Measurements from ENCODE around the gene RADIL. TPM values are rescaled to one million over a fixed set of nuclear protein-coding genes. Genes with fewer than 3 reads are reported as not detected.
A peak's percentile ranks its signal among the peaks of the same experiment; 100 is the strongest.

Gene RADIL
- total RNA-seq, 2 experiments from 2014 or later, result 0.50 to 0.82 TPM

DNA sequence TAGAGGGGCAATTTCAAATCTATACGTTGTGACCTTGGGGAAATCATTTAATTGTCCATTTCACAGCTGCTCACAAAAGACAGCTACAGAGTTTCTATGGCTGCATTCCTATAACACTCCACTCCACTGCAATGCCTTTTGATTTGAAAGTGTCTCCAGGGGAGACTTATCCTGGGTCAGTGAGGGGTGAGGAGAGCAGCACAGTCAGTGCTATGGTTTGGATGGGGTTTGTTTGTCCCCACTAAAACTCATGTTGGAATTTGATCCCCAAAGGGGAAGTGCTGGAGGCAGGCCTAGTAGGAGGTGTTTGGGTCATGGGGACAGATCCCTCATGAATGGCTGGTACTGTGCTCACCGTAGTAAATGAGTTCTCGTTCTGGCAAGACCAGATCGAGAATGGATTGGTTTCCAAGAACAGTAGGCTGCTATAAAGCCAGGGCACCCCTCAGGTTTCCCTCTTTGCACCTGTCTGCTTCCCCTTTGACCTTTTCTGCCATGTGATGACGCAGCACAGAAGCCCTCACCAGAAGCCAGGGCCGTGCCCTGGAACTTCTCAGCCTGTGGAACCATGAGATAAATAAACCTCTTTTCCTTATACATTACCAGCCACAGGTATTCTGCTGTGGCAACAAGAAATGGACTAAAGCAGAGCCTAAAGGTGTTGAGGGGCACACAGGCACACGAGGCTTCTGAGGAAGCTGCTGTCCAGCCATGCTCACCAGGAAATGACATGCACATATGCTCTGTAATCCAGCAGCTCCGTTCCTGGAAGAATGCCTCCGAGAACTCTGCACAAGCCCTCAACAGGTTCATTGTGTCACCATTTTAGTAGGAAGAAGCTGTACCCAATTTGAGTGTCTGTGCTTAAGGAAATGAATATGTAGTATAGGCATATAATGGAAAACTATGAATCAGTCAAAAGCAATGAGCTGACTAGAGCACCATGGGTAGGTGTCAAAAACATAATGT, 16.7 kb downstream of the RADIL start:
- CTCF ChIA-PET, result interaction anchor here (2.8 kb wide), 1 partner anchor 16 kb away, joined by 11 read pairs; the partner anchor contains the start of gene RADIL

GRCh38 chr7:4862156-4862555, 21.4 kb downstream of the RADIL start:
- ChIA-PET POLR2A (no interaction called here), CTCF (interaction anchor here (1.1 to 2.0 kb wide), 2 partner anchors 21 to 32 kb away, joined by 3 to 4 read pairs; partner anchors contain the start of gene RADIL)
- Mint-ChIP-seq H3K36me3 (ENCODE audit: low read depth) (no peaks in the 10 kb centered on the region), H3K4me3 (peak overlapping the region; percentile 48), H3K9me3 (ENCODE audit: insufficient read depth) (no peaks in the 10 kb centered on the region), H3K4me1 (ENCODE audit: low read depth) (peaks cover 7% of the 10 kb centered on the region), H3K27me3 (ENCODE audit: low read depth) (peaks cover 60% of the 10 kb centered on the region), H3K27ac (no peak overlapping the region)
- DNase-seq (no peak), ATAC-seq (no peak)

More for the DNA sequence above, 16.7 kb downstream of the RADIL start:
- ATAC-seq (no peak), DNase-seq (no peak)
- no peak overlapping the region for H3K27ac Mint-ChIP-seq
- H3K36me3 Mint-ChIP-seq (ENCODE audit: low read depth), result no peaks in the 10 kb centered on the region
- H3K27me3 Mint-ChIP-seq (ENCODE audit: low read depth), result peaks cover 39% of the 10 kb centered on the region
- peaks cover 15% of the 10 kb centered on the region for H3K4me1 Mint-ChIP-seq (ENCODE audit: low read depth)
- H3K9me3 Mint-ChIP-seq (ENCODE audit: insufficient read depth), result no peaks in the 10 kb centered on the region
- H3K4me3 Mint-ChIP-seq, result no peak overlapping the region
- POLR2A ChIA-PET, result no interaction called here

GRCh38 chr7:4861673-4862072, 21.8 kb downstream of the RADIL start, which contains the start of gene PAPOLB:
PAPOLB (minus strand) TSS chr7:4862030; CDS start chr7:4861810, 220 bp downstream.
- CTCF ChIA-PET, result interaction anchor here (1.1 kb wide), 1 partner anchor 21 kb away, joined by 3 read pairs; the partner anchor contains the start of gene RADIL
- Mint-ChIP-seq H3K36me3 (ENCODE audit: low read depth) (no peaks in the 10 kb centered on the region), H3K27ac (peak within 1 kb of the TSS; percentile 12), H3K9me3 (ENCODE audit: insufficient read depth) (no peaks in the 10 kb centered on the region), H3K4me1 (ENCODE audit: low read depth) (peaks cover 7% of the 10 kb centered on the region), H3K4me3 (peak within 1 kb of the TSS; percentile 48), H3K27me3 (ENCODE audit: low read depth) (peaks cover 64% of the 10 kb centered on the region)
- ATAC-seq (peak; percentile 76), DNase-seq (peak; percentile 56)
- POLR2A ChIA-PET, result no interaction called here

- H3K27ac Mint-ChIP-seq, result peak overlapping the region; percentile 12
- peaks cover 61% of the 10 kb centered on the region for H3K27me3 Mint-ChIP-seq (ENCODE audit: low read depth)
- CTCF ChIA-PET, result no interaction called here
Measured at GRCh38 chr7:4861227-4861626, 22.3 kb downstream of the RADIL start.

DNA sequence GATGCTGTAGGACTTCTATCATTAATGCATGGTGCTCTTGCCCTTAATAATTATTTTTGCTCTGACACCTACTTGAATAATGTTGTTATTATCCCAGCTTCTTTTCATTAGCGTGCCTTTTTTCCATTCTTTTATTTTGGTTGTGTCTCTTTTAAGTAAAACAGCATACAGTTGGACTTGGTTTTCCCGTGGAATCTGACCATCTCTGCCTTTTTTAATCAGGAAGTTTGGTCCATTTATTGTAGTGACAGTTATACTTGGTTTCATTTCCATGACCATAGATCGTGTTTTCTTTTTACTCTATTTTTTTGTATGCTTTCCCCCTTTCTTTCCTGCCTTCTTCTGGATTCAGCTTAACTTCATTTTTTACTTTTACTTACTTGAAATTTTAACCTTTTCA, 26.3 kb downstream of the RADIL start:
- Mint-ChIP-seq H3K4me1 (ENCODE audit: low read depth) (peaks cover 10% of the 10 kb centered on the region), H3K9me3 (ENCODE audit: insufficient read depth) (no peaks in the 10 kb centered on the region)
- CTCF ChIA-PET, result interaction anchor here (1.9 kb wide), 1 partner anchor 26 kb away, joined by 7 read pairs; the partner anchor contains the start of gene RADIL

More at GRCh38 chr7:4861227-4861626, 22.3 kb downstream of the RADIL start:
- no peaks in the 10 kb centered on the region for H3K36me3 Mint-ChIP-seq (ENCODE audit: low read depth)
- H3K4me3 Mint-ChIP-seq, result peak overlapping the region; percentile 48
- no peak for ATAC-seq
- POLR2A ChIA-PET, result no interaction called here
- DNase-seq, result no peak
- H3K4me1 Mint-ChIP-seq (ENCODE audit: low read depth), result peaks cover 7% of the 10 kb centered on the region
- H3K9me3 Mint-ChIP-seq (ENCODE audit: insufficient read depth), result no peaks in the 10 kb centered on the region

DNA sequence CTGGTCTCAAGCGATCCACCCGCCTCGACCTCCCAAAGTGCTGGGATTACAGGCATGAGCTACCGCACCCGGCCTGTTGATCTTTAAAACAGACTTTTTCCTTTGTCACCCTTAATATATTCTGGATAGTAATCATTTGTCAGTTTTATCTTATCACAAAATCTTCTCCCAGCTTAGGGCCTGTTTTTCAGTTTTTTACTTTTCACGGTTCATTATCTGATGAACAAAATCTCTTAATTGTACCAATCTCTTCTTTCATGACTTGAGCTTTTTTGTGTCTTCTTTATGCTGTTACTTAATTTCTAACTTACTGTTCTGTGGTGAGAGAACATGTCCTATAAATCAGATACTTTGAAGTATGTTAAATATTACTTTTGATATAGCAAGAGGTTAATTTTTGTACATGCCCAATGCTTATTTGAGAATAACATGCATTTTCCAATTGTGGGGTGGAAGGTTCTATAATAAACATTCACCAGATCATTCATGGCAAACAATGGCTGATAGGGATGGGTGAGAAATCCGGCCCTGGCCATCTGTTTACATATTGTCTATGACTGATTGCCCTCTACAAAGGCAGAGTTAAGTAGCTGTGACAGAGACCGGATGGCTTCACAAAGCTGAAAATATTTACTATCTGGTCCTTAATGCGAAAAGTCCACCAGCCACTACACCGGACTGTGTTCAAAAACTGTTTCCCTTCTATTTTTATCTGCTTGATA, 27.0 kb downstream of the RADIL start:
- ChIA-PET CTCF (interaction anchor here (1.9 kb wide), 1 partner anchor 27 kb away, joined by 7 read pairs; the partner anchor contains the start of gene RADIL), POLR2A (no interaction called here)
- Mint-ChIP-seq H3K4me3 (no peak overlapping the region), H3K9me3 (ENCODE audit: insufficient read depth) (no peaks in the 10 kb centered on the region), H3K27me3 (ENCODE audit: low read depth) (peaks cover 30% of the 10 kb centered on the region), H3K36me3 (ENCODE audit: low read depth) (no peaks in the 10 kb centered on the region), H3K27ac (no peak overlapping the region), H3K4me1 (ENCODE audit: low read depth) (peaks cover 14% of the 10 kb centered on the region)
- ATAC-seq, result no peak
- DNase-seq, result no peak

More for the DNA sequence above, 26.3 kb downstream of the RADIL start:
- Mint-ChIP-seq H3K27ac (no peak overlapping the region), H3K4me3 (no peak overlapping the region), H3K36me3 (ENCODE audit: low read depth) (no peaks in the 10 kb centered on the region), H3K27me3 (ENCODE audit: low read depth) (peaks cover 30% of the 10 kb centered on the region)
- ATAC-seq (no peak), DNase-seq (no peak)
- POLR2A ChIA-PET, result no interaction called here

DNA sequence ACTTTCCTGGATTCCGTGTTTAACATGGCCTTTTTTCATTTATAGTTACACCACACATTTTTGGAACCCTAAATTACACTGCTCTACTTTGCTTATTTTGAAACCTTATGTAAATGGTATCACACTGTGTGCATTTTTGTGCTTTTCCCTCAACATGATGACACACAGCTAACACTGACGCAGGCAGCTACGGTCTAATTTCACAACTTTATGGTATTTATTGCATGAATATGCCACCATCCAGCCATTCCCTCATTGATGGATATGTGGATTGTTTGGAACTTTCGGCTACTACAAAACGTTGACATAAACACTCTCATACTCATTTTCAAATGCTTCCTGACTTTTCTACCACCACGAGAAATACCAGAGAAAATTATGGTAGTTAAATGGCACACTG, 28.6 kb downstream of the RADIL start:
- H3K27ac Mint-ChIP-seq, result no peak overlapping the region
- no peak for ATAC-seq
- ChIA-PET POLR2A (no interaction called here), CTCF (no interaction called here)
- H3K4me3 Mint-ChIP-seq, result no peak overlapping the region
- peaks cover 20% of the 10 kb centered on the region for H3K27me3 Mint-ChIP-seq (ENCODE audit: low read depth)
- H3K9me3 Mint-ChIP-seq (ENCODE audit: insufficient read depth), result no peaks in the 10 kb centered on the region
- no peak for DNase-seq
- peaks cover 14% of the 10 kb centered on the region for H3K4me1 Mint-ChIP-seq (ENCODE audit: low read depth)
- no peaks in the 10 kb centered on the region for H3K36me3 Mint-ChIP-seq (ENCODE audit: low read depth)

DNA sequence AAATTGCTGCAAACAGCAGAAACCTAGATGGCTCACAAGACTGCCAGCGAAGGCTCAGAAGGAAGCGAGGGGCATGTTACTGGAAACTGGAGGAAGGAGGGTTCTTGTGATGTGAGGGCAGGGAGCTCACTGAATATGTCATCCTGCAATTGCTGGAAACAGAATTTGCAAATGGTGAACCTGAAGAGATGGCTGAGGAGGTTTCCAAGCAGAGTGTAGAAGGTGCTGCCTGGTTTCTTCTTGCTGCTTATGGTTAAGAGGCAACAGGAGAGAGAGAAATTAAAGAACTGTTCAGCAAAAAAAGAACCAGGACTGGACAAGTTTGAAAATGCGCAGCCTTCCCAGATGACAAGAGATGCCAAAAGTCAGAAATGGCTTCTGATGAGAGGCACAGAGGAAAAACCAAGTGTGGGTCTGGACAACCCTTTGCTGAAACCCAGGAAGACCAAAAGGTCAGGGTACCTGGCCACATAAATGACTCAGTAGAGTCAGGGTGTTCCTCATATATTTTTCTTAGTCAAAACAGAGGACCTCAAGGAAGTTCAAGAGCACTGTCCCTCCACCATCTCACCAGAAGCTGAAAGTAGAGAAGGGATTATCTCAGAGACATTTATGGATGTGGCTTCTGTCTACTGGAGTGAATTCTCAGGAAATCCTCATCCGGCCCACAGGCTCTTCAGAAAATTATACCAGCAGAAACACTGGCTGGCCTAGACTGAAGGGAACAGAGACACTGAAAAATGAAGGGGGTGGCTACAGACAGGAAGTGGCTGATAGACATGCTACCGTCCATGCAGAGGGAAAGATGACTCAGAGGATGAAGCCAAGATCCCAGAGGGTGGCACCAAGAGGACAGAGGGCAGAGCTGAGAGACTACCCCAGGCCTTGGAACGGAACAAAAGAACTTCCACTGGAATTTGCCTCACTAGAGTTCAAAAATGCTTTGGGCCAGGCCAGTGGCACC, 31.8 kb downstream of the RADIL start:
- CTCF ChIA-PET, result no interaction called here

GRCh38 chr7:4850262-4850795, 33.2 kb downstream of the RADIL start:
- H3K27me3 Mint-ChIP-seq (ENCODE audit: low read depth), result peaks cover 8% of the 10 kb centered on the region
- no peak overlapping the region for H3K27ac Mint-ChIP-seq

More for the DNA sequence above, 31.8 kb downstream of the RADIL start:
- POLR2A ChIA-PET, result no interaction called here
- Mint-ChIP-seq H3K27ac (peak overlapping the region; percentile 36), H3K36me3 (ENCODE audit: low read depth) (no peaks in the 10 kb centered on the region), H3K9me3 (ENCODE audit: insufficient read depth) (no peaks in the 10 kb centered on the region), H3K27me3 (ENCODE audit: low read depth) (peaks cover 5% of the 10 kb centered on the region), H3K4me3 (no peak overlapping the region), H3K4me1 (ENCODE audit: low read depth) (peaks cover 14% of the 10 kb centered on the region)
- peak; percentile 74 for ATAC-seq
- DNase-seq, result peak; percentile 28

DNA sequence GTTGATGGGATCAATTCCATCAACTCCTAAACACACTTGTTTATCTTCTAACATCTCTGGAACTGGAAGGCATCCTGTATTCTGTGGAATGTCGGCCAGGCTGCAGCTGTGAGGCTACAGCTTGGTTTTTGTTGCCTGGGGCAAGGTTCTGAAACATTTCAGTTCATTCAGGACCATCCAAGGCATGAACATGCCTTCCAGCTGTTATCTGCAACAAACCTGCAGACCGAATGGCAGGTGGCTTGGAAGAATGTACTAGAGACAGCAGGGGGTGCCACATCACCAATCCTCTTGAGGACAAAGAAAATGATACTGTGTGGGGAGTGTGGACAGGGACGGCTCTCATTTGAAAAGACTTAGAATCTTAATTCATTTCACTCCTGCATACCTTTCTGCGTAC, 34.1 kb downstream of the RADIL start:
- Mint-ChIP-seq H3K36me3 (ENCODE audit: low read depth) (no peaks in the 10 kb centered on the region), H3K4me1 (ENCODE audit: low read depth) (peaks cover 14% of the 10 kb centered on the region), H3K4me3 (no peak overlapping the region), H3K27me3 (ENCODE audit: low read depth) (peaks cover 10% of the 10 kb centered on the region), H3K9me3 (ENCODE audit: insufficient read depth) (no peaks in the 10 kb centered on the region), H3K27ac (no peak overlapping the region)
- POLR2A ChIA-PET, result no interaction called here
- DNase-seq (peak; percentile 56), ATAC-seq (peak; percentile 58)
- CTCF ChIA-PET, result interaction anchor here (0.6 to 4.4 kb wide), 3 partner anchors 31 to 1078 kb away, joined by 3 to 26 read pairs (median 3); partner anchors contain the start of gene RADIL

More at GRCh38 chr7:4850262-4850795, 33.2 kb downstream of the RADIL start:
- ChIA-PET POLR2A (no interaction called here), CTCF (interaction anchor here (0.6 to 4.4 kb wide), 3 partner anchors 30 to 1079 kb away, joined by 3 to 26 read pairs (median 3); partner anchors contain the start of gene RADIL)
- Mint-ChIP-seq H3K36me3 (ENCODE audit: low read depth) (no peaks in the 10 kb centered on the region), H3K9me3 (ENCODE audit: insufficient read depth) (no peaks in the 10 kb centered on the region), H3K4me3 (no peak overlapping the region), H3K4me1 (ENCODE audit: low read depth) (peaks cover 14% of the 10 kb centered on the region)
- DNase-seq, result no peak
- ATAC-seq, result no peak
